ENCODE results near the gene EFTUD2.
"Not testable (repeated sequence)": the region's sequence is repeated elsewhere in the genome, so short reads cannot be mapped to it uniquely, and the experiment has no call there.

EFTUD2 gene

GRCh38 chr17:44899074-44899782 lies at the start of gene EFTUD2:
Gene EFTUD2, minus strand, starts transcription at chr17:44899445. Its CDS starts 4,924 bp downstream, at chr17:44894521.
- H3K36me3 ChIP-seq (replicated peaks; ENCODE audit: low read depth, low read length) = peaks cover 10% of the 10 kb centered on the region
- H3K4me2 ChIP-seq (ENCODE audit: low read length) = peak within 1 kb of the TSS; percentile 84
- peaks cover 10% of the 10 kb centered on the region; the same call in 1 of the 2 replicates for H3K4me1 ChIP-seq (ENCODE audit: low read length)
- peak within 1 kb of the TSS; percentile 93 for H3K4me3 ChIP-seq (ENCODE audit: low read length)
- H2AFZ ChIP-seq (ENCODE audit: low read depth, low read length) = peak within 1 kb of the TSS; percentile 34
- peak within 1 kb of the TSS; percentile 79 for H3K27ac ChIP-seq (ENCODE audit: low read length)
- peak within 1 kb of the TSS; percentile 86 for H3K9ac ChIP-seq (ENCODE audit: low read length)
- peaks cover 50% of the 10 kb centered on the region for H3K79me2 ChIP-seq (ENCODE audit: low read length)
- H3K9me3 ChIP-seq (ENCODE audit: insufficient read depth, low read length) = no peaks in the 10 kb centered on the region
- no peaks in the 10 kb centered on the region for H4K20me1 ChIP-seq (ENCODE audit: insufficient read depth, low read length)
- H3K27me3 ChIP-seq (ENCODE audit: low read depth, low read length) = peaks cover 5% of the 10 kb centered on the region; the same call in 1 of the 2 replicates
- TF ChIP-seq, protein P1, sequence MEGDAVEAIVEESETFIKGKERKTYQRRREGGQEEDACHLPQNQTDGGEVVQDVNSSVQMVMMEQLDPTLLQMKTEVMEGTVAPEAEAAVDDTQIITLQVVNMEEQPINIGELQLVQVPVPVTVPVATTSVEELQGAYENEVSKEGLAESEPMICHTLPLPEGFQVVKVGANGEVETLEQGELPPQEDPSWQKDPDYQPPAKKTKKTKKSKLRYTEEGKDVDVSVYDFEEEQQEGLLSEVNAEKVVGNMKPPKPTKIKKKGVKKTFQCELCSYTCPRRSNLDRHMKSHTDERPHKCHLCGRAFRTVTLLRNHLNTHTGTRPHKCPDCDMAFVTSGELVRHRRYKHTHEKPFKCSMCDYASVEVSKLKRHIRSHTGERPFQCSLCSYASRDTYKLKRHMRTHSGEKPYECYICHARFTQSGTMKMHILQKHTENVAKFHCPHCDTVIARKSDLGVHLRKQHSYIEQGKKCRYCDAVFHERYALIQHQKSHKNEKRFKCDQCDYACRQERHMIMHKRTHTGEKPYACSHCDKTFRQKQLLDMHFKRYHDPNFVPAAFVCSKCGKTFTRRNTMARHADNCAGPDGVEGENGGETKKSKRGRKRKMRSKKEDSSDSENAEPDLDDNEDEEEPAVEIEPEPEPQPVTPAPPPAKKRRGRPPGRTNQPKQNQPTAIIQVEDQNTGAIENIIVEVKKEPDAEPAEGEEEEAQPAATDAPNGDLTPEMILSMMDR (IDR thresholded peaks at IDR 0.05; ENCODE audit: low read depth, low read length) = no peak
- no peak for TF ChIP-seq EZH2phosphoT487 (IDR thresholded peaks at IDR 0.05; ENCODE audit: low read depth)

GRCh38 chr17:44948315-44948795 lies 49.1 kb upstream of the EFTUD2 start:
- Histone ChIP-seq H3K4me3 (ENCODE audit: low read length) (peak overlapping the region; percentile 99), H2AFZ (ENCODE audit: low read depth, low read length) (no peak overlapping the region), H3K27me3 (ENCODE audit: low read depth, low read length) (no peaks in the 10 kb centered on the region), H3K9me3 (ENCODE audit: insufficient read depth, low read length) (no peaks in the 10 kb centered on the region), H3K9ac (ENCODE audit: low read length) (peak overlapping the region; percentile 90; the same call in 1 of the 2 replicates), H4K20me1 (ENCODE audit: insufficient read depth, low read length) (no peaks in the 10 kb centered on the region), H3K79me2 (ENCODE audit: low read length) (peaks cover 42% of the 10 kb centered on the region), H3K36me3 (replicated peaks; ENCODE audit: low read depth, low read length) (peaks cover 19% of the 10 kb centered on the region), H3K4me2 (ENCODE audit: low read length) (peak overlapping the region; percentile 99), H3K4me1 (ENCODE audit: low read length) (peaks cover 15% of the 10 kb centered on the region), H3K27ac (ENCODE audit: low read length) (no peak overlapping the region)
- TF ChIP-seq, protein P1 (IDR thresholded peaks at IDR 0.05; ENCODE audit: low read depth, low read length) = no peak
- TF ChIP-seq EZH2phosphoT487 (IDR thresholded peaks at IDR 0.05; ENCODE audit: low read depth) = no peak

DNA sequence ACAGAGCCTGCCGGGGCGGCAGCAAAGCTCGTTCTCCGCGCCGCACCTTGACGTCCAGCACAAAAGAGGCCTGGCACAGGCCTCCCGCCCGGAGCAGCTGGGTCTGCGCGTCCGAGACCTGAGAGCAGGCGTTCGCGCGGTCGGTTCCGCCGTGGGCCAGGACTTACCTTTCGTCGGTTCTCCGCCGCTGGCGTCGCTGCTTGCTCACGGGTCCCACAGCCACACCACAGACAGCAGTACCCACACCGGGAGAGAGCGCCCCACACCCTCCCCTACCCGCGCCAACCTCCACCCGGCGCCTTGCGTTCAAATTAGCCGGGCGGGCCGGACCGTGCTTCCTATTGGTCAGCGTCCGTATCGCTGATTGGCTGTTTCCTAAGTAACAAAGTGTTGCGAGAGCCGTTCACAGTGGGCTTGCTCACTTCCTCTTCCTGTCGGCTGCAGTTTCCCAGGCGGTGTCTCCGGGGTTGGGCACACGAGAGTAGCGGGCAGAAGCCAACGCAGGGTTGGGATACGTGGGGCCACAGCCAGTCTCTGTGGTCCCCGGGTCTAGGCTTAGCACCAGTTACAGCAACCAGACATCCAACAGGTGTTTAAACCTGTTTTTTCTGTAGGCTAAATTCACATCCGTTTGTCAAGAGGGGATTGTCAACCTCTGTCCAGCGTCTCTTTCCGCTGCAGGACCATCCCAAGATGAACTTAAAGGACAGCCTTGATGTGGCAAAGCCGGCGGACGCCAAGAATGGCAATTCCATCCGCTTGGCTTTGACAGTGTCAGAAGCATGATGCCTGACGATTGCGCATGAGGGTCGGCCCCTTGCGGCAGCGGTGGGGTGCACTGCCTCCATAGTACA lies 48.4 kb upstream of the EFTUD2 start, which contains the start of gene KIF18B:
Gene KIF18B, minus strand, starts transcription at position 313 of the 854 bp plus-strand sequence. CDS start 11,429 bp downstream, outside the sequence.
- peak within 1 kb of the TSS; percentile 98 for H3K9ac ChIP-seq (ENCODE audit: low read length)
- peak within 1 kb of the TSS; percentile 86; the same call in 1 of the 2 replicates for H2AFZ ChIP-seq (ENCODE audit: low read depth, low read length)
- peak within 1 kb of the TSS; percentile 84 for H3K27ac ChIP-seq (ENCODE audit: low read length)
- H3K4me3 ChIP-seq (ENCODE audit: low read length) = peak within 1 kb of the TSS; percentile 99
- H3K4me2 ChIP-seq (ENCODE audit: low read length) = peak within 1 kb of the TSS; percentile 99
- H3K9me3 ChIP-seq (ENCODE audit: insufficient read depth, low read length) = no peaks in the 10 kb centered on the region
- H4K20me1 ChIP-seq (ENCODE audit: insufficient read depth, low read length) = no peaks in the 10 kb centered on the region
- peaks cover 48% of the 10 kb centered on the region for H3K79me2 ChIP-seq (ENCODE audit: low read length)
- H3K4me1 ChIP-seq (ENCODE audit: low read length) = peaks cover 11% of the 10 kb centered on the region
- H3K36me3 ChIP-seq (replicated peaks; ENCODE audit: low read depth, low read length) = peaks cover 22% of the 10 kb centered on the region
- TF ChIP-seq EZH2phosphoT487 (IDR thresholded peaks at IDR 0.05; ENCODE audit: low read depth) = no peak
- TF ChIP-seq, protein P1 (IDR thresholded peaks at IDR 0.05; ENCODE audit: low read depth, low read length) = peak; percentile 13; the same call in 1 of the 2 replicates
- H3K27me3 ChIP-seq (ENCODE audit: low read depth, low read length) = no peaks in the 10 kb centered on the region

- peak overlapping the region; percentile 88 for H3K4me2 ChIP-seq (ENCODE audit: low read length)
- H3K9me3 ChIP-seq (ENCODE audit: insufficient read depth, low read length); H3K9ac ChIP-seq (ENCODE audit: low read length); H3K27me3 ChIP-seq (ENCODE audit: low read depth, low read length); H2AFZ ChIP-seq (ENCODE audit: low read depth, low read length); H3K4me3 ChIP-seq (ENCODE audit: low read length); H3K27ac ChIP-seq (ENCODE audit: low read length); H4K20me1 ChIP-seq (ENCODE audit: insufficient read depth, low read length): not testable (repeated sequence)
- peaks cover 11% of the 10 kb centered on the region for H3K4me1 ChIP-seq (ENCODE audit: low read length)
- H3K36me3 ChIP-seq (replicated peaks; ENCODE audit: low read depth, low read length) = peaks cover 33% of the 10 kb centered on the region
- H3K79me2 ChIP-seq (ENCODE audit: low read length) = peaks cover 69% of the 10 kb centered on the region
These were observed 46.4 kb upstream of the EFTUD2 start for GRCh38 chr17:44945652-44946051.

All from OCI-LY3 (cell line).